ENCODE data around the gene KLHL29. TPM values are rescaled to one million over a fixed set of nuclear protein-coding genes. Genes with fewer than 3 reads are reported as not detected.

Gene KLHL29
- total and polyA plus RNA-seq, 8 donors, result 1.8 to 10.5 (median 2.8) TPM

DNA sequence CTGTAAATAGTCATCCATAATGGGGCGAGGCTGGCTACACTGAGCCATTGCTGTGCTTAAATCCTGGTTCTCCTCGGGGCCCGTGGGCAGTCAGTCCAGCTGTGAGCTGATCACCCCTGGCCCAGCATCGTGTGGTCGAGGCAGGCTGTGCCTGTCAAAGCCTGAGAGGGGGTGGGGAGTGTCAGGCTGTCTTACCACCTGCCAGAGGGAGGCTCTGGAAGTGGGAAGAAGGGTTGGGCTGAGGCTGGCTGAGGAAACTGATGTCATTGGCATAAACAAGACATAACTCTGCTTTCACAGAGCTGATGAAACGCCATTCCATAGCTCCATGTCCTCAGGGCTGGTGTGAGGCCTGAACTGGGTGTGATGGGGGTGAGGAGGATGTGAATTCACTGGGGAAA lies 49.7 kb downstream of the KLHL29 start:
- TF ChIP-seq, protein P1, sequence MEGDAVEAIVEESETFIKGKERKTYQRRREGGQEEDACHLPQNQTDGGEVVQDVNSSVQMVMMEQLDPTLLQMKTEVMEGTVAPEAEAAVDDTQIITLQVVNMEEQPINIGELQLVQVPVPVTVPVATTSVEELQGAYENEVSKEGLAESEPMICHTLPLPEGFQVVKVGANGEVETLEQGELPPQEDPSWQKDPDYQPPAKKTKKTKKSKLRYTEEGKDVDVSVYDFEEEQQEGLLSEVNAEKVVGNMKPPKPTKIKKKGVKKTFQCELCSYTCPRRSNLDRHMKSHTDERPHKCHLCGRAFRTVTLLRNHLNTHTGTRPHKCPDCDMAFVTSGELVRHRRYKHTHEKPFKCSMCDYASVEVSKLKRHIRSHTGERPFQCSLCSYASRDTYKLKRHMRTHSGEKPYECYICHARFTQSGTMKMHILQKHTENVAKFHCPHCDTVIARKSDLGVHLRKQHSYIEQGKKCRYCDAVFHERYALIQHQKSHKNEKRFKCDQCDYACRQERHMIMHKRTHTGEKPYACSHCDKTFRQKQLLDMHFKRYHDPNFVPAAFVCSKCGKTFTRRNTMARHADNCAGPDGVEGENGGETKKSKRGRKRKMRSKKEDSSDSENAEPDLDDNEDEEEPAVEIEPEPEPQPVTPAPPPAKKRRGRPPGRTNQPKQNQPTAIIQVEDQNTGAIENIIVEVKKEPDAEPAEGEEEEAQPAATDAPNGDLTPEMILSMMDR (IDR thresholded peaks at IDR 0.05), result no peak
- DNase-seq (no peak), ATAC-seq (no peak)
- Histone ChIP-seq H3K36me3 (no peaks in the 10 kb centered on the region), H3K27me3 (no peaks in the 10 kb centered on the region), H3K4me1 (no peaks in the 10 kb centered on the region), H3K9me3 (no peaks in the 10 kb centered on the region), H3K27ac (no peak overlapping the region), H3K4me3 (no peak overlapping the region)
- intact Hi-C loops (cut with DNase I), result no loop called here

DNA sequence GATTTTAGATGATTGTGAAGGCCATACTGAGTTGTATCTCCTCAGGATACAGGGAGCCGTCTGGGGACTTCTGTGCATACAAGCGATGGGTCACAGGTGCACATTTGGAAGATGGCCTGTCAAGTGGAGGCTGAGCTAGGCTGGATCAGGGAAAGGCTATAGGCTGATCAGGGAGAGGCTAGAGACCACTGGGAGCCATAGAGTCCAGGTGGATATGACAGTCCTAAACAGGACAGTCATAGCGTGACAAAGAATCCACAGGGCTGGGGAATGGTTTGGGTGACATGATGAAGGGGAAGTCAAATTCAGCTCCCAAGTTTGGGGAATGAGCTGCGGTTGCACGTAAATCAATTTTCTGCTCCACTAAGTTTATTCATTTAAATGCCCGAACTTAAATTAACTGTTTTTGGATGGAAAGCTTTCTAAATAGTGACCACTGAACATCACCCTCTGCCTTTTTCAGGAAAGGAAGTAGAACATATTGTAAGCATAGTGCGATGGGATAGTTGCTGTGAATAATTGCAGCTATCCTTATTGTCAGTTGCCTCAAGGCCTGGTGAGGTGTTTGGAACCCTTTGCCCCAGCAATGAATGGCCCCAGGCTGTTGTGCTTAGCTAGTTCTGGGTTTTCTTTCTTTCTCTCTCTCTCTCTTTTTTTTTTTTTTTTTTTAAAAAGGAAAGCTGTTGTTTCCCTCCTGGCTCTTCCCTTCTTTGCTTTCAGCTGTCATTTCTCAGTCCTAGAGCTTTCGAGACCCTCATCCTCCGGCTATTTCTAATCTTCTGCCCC lies 50.5 kb downstream of the KLHL29 start:
- ATAC-seq (no peak), DNase-seq (no peak)
- Histone ChIP-seq H3K27ac (no peak overlapping the region), H3K27me3 (no peaks in the 10 kb centered on the region), H3K4me1 (no peaks in the 10 kb centered on the region), H3K36me3 (no peaks in the 10 kb centered on the region), H3K9me3 (no peaks in the 10 kb centered on the region), H3K4me3 (no peak overlapping the region)
- TF ChIP-seq, protein P1 (IDR thresholded peaks at IDR 0.05), result no peak
- intact Hi-C loops (cut with DNase I), result no loop called here

DNA sequence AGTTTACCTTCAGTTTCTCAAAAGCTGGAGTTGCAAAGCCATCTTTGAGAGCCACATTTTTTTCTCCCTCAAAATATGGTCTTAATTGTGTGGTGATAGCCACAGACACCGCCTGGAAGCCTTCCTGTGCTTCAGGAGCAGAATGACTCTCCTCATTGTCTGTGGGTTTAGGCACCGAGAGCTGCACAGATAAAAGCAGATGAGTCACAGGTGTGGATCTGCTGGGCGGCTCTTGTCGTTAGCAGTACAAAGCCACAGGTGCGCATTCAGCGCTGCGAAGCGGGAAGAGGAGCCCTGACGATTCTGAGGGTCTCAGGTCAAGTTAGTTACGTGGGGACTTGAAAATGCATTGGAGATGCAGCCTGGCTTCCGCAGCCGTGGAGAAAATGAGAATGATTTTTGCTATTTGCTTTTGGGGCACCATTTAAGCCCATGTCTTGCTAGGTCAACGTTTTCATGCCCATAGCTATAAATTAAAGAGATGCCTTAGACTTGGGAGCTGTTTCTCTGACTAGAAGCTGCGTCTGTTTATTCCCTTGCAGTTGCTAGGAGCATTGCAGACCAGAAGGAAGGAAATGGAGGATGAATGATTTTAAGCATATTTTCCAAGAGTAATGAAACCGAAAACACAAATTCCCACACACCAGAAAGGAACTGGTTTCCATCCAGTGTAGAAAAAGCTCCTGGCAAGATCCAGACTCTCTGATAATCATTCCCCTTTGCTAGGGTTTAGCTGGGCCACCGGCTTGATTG lies 51.5 kb downstream of the KLHL29 start:
- intact Hi-C loops (cut with DNase I), result no loop called here
- no peak for DNase-seq
- peaks cover 0 to 4% of the 10 kb centered on the region in 2 donors for H3K9me3 ChIP-seq
- H3K4me1 ChIP-seq, result no peaks in the 10 kb centered on the region
- ATAC-seq, result no peak
- no peaks in the 10 kb centered on the region for H3K27me3 ChIP-seq
- no peak overlapping the region for H3K27ac ChIP-seq
- no peak overlapping the region for H3K4me3 ChIP-seq
- H3K36me3 ChIP-seq, result no peaks in the 10 kb centered on the region
- TF ChIP-seq, protein P1 (IDR thresholded peaks at IDR 0.05), result no peak

DNA sequence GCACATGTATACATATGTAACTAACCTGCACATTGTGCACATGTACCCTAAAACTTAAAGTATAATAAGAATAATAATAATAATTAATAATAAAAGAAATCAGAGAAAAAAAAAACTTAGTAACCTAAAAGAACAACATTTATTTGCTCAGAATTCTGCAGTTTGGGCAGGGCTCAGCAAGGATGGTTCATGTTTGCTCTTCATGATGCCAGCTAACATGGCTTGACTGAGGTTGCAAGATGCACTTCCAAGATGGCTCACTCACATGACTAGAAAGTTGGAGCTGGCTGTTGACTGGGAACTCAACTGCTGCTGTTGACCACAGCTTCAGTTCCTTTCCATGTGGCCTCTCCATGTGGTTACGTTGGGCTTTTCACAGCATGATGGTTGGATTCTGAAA lies 56.4 kb downstream of the KLHL29 start:
- H3K27ac ChIP-seq, result no peak overlapping the region
- intact Hi-C loops (cut with DNase I), result no loop called here
- DNase-seq (no peak), ATAC-seq (no peak)
- H3K36me3 ChIP-seq, result no peaks in the 10 kb centered on the region
- peaks cover 0 to 15% of the 10 kb centered on the region in 2 donors for H3K9me3 ChIP-seq
- H3K4me1 ChIP-seq, result no peaks in the 10 kb centered on the region
- TF ChIP-seq, protein P1 (IDR thresholded peaks at IDR 0.05), result no peak
- H3K4me3 ChIP-seq, result no peak overlapping the region
- no peaks in the 10 kb centered on the region for H3K27me3 ChIP-seq

DNA sequence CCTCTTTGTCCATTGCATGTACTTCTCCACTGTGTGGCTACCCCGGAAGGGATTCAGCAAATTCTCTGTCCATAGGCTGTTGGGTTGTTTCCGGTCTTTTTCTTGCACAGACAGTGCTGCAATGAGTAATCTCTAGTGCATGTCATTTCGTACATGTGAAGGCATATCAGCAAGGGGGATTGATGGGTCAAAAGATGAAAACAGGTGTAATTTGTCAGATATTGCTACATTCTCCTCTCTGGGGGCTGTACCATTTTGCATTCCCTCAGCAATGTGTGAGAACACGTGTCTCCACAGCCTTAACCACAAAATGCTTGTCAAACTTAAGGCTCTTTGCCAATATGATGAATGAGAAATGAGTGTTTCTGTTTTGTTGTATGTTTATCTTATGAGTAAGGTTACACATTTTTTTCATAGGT lies 60.5 kb downstream of the KLHL29 start:
- intact Hi-C loops (cut with DNase I), result no loop called here
- H3K27ac ChIP-seq, result no peak overlapping the region
- no peaks in the 10 kb centered on the region for H3K4me1 ChIP-seq
- TF ChIP-seq, protein P1 (IDR thresholded peaks at IDR 0.05), result no peak
- H3K27me3 ChIP-seq, result no peaks in the 10 kb centered on the region
- DNase-seq (no peak), ATAC-seq (no peak)
- no peak overlapping the region for H3K4me3 ChIP-seq
- H3K9me3 ChIP-seq, result peaks cover 0 to 15% of the 10 kb centered on the region in 2 donors
- no peaks in the 10 kb centered on the region for H3K36me3 ChIP-seq
